ENCODE data around the gene ZDHHC20.

- TF ChIP-seq POLR2A (IDR thresholded peaks at IDR 0.05; ENCODE audit: low read depth, low read length) (no peak), SMC3 (IDR thresholded peaks at IDR 0.05; ENCODE audit: borderline replicate concordance, low read length) (no peak), TBL1XR1 (IDR thresholded peaks at IDR 0.05; ENCODE audit: low read depth, low read length) (no peak), EP300 (IDR thresholded peaks at IDR 0.05; ENCODE audit: borderline replicate concordance in 1 of 2, control insufficient read depth in 1 of 2, low read depth in 2 of 2, low read length in 2 of 2) (no peak), RAD51 (IDR thresholded peaks at IDR 0.05) (no peak), ZNF274 (IDR thresholded peaks at IDR 0.05; ENCODE audit: insufficient read depth, insufficient read length) (no peak), BHLHE40 (IDR thresholded peaks at IDR 0.05; ENCODE audit: borderline replicate concordance in 1 of 2, low read depth in 2 of 2, low read length in 1 of 2) (no peak), ATF7 (IDR thresholded peaks at IDR 0.05; ENCODE audit: low read depth) (no peak), CBX3 (IDR thresholded peaks at IDR 0.05; ENCODE audit: borderline replicate concordance, low read depth) (no peak)
- TF ChIP-seq, protein P1, sequence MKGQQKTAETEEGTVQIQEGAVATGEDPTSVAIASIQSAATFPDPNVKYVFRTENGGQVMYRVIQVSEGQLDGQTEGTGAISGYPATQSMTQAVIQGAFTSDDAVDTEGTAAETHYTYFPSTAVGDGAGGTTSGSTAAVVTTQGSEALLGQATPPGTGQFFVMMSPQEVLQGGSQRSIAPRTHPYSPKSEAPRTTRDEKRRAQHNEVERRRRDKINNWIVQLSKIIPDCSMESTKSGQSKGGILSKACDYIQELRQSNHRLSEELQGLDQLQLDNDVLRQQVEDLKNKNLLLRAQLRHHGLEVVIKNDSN (IDR thresholded peaks at IDR 0.05; ENCODE audit: borderline replicate concordance, extremely low read length, insufficient read depth, low read depth, low read length) = no peak
- TF ChIP-seq, protein P2, sequence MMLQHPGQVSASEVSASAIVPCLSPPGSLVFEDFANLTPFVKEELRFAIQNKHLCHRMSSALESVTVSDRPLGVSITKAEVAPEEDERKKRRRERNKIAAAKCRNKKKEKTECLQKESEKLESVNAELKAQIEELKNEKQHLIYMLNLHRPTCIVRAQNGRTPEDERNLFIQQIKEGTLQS (IDR thresholded peaks at IDR 0.05; ENCODE audit: borderline replicate concordance, extremely low read depth, low read depth, low read length) = no peak
- TF ChIP-seq, protein P3, sequence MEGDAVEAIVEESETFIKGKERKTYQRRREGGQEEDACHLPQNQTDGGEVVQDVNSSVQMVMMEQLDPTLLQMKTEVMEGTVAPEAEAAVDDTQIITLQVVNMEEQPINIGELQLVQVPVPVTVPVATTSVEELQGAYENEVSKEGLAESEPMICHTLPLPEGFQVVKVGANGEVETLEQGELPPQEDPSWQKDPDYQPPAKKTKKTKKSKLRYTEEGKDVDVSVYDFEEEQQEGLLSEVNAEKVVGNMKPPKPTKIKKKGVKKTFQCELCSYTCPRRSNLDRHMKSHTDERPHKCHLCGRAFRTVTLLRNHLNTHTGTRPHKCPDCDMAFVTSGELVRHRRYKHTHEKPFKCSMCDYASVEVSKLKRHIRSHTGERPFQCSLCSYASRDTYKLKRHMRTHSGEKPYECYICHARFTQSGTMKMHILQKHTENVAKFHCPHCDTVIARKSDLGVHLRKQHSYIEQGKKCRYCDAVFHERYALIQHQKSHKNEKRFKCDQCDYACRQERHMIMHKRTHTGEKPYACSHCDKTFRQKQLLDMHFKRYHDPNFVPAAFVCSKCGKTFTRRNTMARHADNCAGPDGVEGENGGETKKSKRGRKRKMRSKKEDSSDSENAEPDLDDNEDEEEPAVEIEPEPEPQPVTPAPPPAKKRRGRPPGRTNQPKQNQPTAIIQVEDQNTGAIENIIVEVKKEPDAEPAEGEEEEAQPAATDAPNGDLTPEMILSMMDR (IDR thresholded peaks at IDR 0.05 in 2 of 3, conservative IDR thresholded peaks at IDR 0.05 in 1 of 3; ENCODE audit: control insufficient read depth in 2 of 3, extremely low read depth in 1 of 3, insufficient read depth in 1 of 3, low read depth in 3 of 3, low read length in 3 of 3) = no peak
These were observed 59.4 kb downstream of the ZDHHC20 start for GRCh38 chr13:21399741-21400140.
